Retinal pigment epithelial cell (primary cell): ENCODE results near the gene SNX30.

Source experiments
- DNase-seq: peaks from one replicate; pipeline ENCODE4 v3.0.0-alpha.2; 2010; ENCODE audit warnings: low read depth
- H3K4me3 ChIP-seq: 2 replicates; pipeline ENCODE4 v1.5.1; 2011; ENCODE audit warnings: mild to moderate bottlenecking, low read length, control low read depth, moderate library complexity
- TF ChIP-seq, protein P1 (sequence below): conservative IDR thresholded peaks from 2 replicates; pipeline ENCODE4 v1.5.1; 2011; ENCODE audit warnings: low read depth, low read length, control low read depth, inconsistent platforms

Gene SNX30, protein sequence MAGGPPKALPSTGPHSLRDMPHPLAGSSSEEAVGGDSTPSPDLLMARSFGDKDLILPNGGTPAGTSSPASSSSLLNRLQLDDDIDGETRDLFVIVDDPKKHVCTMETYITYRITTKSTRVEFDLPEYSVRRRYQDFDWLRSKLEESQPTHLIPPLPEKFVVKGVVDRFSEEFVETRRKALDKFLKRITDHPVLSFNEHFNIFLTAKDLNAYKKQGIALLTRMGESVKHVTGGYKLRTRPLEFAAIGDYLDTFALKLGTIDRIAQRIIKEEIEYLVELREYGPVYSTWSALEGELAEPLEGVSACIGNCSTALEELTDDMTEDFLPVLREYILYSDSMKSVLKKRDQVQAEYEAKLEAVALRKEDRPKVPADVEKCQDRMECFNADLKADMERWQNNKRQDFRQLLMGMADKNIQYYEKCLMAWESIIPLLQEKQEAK

DNA sequence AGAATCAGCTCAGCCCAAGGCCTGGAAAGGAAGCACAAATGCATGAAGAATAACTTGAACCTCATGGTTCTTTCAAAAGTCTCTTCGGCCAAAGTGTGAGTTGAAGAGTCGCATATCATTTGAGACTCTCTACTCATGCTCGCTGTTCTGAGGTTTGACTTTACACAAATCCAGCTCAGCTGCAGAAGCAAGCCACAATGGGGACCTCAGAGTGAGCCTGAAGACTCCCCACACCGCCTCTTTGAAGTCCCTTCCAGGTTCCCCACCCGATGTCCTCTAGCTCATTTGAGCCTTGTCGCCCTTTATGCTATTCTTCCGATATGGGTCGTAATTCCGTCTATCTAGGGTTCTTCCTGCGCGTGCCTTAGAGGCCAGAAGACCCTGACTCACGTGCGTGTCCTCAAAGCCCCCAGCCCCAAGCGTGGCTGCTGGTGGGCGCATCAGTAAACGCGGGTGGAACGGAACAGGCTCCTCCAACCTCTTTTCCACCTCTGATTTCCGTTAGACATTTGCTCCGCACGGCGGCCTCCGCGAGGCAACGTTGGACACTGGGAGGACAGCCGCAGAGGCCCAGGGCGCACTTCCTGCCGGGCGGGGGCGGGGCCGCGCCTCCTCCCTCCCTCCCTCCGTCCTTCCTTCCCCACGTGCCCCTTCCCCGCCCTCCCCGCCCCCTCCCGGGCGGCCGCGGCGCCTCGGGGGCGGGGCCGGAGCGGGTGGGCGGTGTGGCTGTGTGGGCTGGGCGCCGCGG lies at the start of gene SNX30:
Gene SNX30 (plus strand): TSS at position 745 of the 748 bp plus-strand sequence. CDS start 242 bp downstream, outside the sequence.
- H3K4me3 ChIP-seq: peak within 1 kb of the TSS; percentile 67
- TF ChIP-seq, protein P1, sequence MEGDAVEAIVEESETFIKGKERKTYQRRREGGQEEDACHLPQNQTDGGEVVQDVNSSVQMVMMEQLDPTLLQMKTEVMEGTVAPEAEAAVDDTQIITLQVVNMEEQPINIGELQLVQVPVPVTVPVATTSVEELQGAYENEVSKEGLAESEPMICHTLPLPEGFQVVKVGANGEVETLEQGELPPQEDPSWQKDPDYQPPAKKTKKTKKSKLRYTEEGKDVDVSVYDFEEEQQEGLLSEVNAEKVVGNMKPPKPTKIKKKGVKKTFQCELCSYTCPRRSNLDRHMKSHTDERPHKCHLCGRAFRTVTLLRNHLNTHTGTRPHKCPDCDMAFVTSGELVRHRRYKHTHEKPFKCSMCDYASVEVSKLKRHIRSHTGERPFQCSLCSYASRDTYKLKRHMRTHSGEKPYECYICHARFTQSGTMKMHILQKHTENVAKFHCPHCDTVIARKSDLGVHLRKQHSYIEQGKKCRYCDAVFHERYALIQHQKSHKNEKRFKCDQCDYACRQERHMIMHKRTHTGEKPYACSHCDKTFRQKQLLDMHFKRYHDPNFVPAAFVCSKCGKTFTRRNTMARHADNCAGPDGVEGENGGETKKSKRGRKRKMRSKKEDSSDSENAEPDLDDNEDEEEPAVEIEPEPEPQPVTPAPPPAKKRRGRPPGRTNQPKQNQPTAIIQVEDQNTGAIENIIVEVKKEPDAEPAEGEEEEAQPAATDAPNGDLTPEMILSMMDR: no peak
- DNase-seq: peak; percentile 37

DNA sequence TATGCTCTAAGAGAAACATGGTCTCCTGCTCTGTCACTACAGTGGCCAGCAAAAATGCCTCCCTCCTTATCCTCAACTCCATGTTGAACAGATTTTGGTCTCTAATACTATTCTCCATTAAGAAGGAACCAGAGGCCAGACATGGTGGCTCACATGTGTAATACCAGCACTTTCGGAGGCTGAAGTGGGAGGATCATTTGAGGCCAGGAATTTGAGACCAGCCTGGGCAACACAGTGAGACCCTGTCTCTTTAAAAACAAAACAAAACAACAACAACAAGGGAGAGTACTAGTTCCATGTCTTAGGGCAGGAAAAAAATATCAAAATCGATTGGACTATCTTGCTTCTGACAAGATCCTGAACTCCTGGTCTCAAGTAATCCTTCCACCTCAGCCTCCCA lies 47.3 kb upstream of the SNX30 start:
- TF ChIP-seq, protein P1: no peak
- no peak overlapping the region for H3K4me3 ChIP-seq
- no peak for DNase-seq

DNA sequence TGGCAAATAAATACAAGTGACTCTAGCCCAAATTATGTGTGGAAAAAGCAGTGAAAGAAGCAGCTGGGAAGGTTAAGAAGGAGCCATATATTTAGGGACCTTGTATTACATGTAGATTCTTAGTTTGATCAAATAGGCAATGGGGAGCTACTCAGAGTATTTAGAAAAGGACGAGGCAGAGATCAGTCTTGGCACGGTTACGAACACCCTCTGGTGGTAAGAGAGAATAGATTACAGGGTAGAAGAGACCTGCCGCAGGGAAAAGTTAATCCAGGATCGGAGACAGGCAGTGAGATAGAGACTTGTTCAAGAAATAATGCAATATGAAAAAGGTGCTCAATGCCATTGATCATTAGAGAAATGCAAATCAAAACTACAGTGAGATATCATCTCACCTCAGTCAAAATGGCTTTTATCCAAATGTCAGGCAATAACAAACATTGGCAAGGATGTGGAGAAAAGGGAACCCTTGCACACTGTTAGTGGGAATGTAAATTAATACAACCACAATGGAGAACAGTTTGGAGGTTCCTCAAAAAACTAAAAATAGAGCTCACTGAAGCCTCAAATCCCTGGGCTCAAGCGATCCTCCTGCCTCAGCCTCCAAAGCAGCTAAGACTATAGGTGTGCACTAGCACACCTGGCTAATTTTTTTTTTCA lies 44.7 kb upstream of the SNX30 start:
- DNase-seq: no peak

DNA sequence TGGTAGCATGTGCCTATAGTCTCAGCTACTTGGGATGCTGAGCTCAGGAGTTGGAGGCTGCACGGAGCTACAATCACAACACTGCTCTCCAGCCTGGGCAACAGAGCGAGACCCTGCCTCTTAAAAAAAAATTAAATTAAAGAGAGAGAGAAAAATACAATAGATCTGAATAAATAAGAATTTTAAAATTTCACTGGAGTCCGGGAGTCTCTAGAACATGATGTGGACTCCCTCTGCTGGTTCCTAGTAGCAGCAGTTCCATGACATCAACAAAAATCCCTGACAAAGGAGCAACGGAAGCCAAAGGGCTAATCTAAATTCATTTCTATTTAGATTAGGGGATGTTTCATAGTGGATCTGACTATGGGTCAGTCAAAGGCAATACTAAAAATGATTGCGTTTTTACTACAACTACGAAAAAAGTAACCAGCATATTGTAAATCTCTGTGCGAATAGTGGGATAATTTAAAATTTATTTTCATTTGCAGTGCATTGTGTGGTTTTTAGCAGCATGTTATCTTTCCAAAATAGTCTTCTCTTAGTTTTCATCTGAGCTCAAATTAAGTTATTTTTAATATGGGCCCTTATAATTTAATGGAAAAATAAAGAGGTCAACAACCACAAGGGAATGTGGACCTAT lies 39.4 kb upstream of the SNX30 start:
- TF ChIP-seq, protein P1: peak; percentile 78

More for the DNA sequence above, 44.7 kb upstream of the SNX30 start:
- H3K4me3 ChIP-seq: no peak overlapping the region
- TF ChIP-seq, protein P1: peak; percentile 68

DNA sequence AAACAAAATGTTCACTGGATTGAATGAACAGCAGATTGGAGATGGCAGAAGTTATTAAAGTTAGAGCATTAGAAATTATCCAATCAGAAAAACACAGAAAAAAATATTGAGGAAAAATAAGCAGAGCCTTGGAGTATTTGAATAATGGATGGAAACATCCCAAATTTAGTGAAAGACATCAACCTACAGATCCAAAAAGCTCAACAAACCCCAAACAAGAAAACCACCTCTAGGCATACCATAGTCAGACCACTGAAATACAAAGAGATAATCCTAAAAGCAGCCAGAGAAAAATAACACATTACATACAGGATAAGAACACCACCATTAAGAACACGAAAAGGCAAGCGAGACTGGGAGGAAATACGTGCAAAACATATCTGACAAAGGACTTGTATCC lies 37.9 kb upstream of the SNX30 start:
- DNase-seq: no peak
- no peak overlapping the region for H3K4me3 ChIP-seq
- TF ChIP-seq, protein P1: no peak

More for the DNA sequence above, 39.4 kb upstream of the SNX30 start:
- no peak overlapping the region for H3K4me3 ChIP-seq
- DNase-seq: no peak

DNA sequence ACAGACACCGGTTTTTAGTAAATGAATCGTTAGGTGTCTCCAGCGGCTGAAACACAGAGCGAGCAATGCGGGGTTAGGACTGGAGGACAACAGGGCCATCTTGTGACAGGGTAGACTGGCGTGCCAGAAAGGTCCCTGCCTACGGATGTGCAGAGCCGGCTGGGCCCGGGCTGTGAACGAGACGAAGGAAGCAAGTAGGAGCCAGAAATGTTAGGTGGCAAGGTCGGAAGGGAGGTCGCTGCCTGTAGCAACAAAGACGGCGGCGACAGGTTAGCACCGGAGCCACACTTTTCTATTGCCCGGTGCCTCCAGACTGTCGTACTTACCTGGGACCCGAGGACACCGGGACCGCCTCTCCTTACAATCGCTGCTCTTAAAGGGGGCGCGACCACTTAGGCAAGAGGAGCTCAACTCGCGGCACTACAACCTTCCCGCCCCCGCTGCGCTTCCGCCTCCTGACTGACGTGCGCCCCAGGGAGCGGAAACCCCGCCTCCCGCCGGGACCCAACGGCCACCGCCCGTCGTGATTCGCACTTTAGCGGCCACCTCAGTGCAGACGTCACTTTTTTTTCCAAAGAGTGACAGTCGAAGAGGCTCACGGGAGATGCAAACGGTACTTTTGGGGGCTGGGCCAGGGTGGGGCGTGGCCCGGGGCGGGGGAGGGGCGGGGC lies 32.8 kb upstream of the SNX30 start, which contains the start of gene INIP:
Gene INIP (minus strand): TSS at position 457 of the 671 bp plus-strand sequence. CDS start 1,632 bp downstream, outside the sequence.
- TF ChIP-seq, protein P1: no peak
- peak; percentile 92 for DNase-seq
- H3K4me3 ChIP-seq: peak within 1 kb of the TSS; percentile 98
